Measurements from ENCODE around the gene CRABP2. TPM values are rescaled to one million over a fixed set of nuclear protein-coding genes. Genes with fewer than 3 reads are reported as not detected.

CRABP2 gene
- total and polyA plus RNA-seq, 2 donors (not counting 3 experiments of a cell fraction or from before 2014, with no cell fraction given): 0.32 to 1.0 TPM

DNA sequence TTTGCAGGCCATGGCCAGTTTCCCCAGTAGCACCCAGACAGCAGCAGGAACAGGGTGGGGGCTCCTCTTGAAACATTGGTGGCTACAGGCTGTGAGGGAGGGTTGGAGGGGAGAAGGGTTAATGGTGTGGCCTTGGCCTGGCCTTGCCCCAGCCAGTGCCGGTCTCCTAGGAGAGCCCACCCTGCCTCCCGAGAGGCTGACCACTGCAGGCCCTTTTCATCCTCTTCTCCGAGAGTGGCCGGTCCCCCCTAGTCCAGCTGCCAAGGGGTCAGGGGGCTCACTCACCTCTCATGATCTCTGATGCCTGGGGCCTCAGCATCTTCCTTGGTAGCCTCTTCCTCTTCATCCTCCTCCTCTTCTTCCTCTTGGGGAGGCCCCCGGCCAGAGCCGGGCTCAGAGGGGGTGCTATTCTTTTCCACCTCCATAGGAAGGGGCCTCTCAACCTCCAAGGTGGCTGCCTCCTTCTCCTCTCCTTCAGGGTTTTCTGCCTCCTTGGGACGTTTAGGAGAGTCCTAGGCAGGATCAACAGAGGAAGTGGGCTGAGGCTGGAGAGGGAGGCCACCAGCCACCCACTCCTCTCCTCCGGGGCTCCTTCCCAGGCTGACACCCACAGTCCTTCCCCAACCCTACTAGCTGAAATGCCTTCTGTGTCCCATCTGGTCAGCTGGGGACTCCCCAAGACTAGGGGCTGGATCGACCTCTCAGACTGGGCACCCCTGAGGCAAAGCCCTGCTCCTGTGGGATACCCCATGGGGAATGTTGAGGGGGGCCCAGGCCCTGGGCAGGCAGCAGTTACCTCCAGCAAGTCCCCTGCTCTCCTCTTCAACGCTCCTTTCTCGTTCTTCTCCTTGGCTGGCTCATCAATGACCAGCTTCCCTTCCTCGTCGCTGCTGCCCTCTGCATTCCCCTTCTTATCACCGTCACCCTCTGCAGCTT lies 38.3 kb upstream of the CRABP2 start:
- Histone ChIP-seq H3K27me3 (ENCODE audit: control insufficient read depth in 2 of 2, insufficient read depth in 2 of 2, low read length in 2 of 2) (no peaks in the 10 kb centered on the region), H3K4me1 (ENCODE audit: control insufficient read depth, extremely low read depth, insufficient read depth, low read length) (peaks cover 37% of the 10 kb centered on the region), H3K79me2 (ENCODE audit: control insufficient read depth, insufficient read depth, low read length) (peaks cover 54% of the 10 kb centered on the region), H3K9me3 (replicated peaks; ENCODE audit: control insufficient read depth, insufficient read depth, low read length) (no peaks in the 10 kb centered on the region), H4K20me1 (replicated peaks; ENCODE audit: control insufficient read depth, extremely low read depth, insufficient read depth, low read length) (no peaks in the 10 kb centered on the region), H3K9ac (replicated peaks; ENCODE audit: extremely low read depth, insufficient read depth, low read length) (no peak overlapping the region), H3K4me3 (replicated peaks in 1 of 3; ENCODE audit: insufficient read depth in 1 of 3, low read depth in 1 of 3, low read length in 3 of 3) (no peak overlapping the region), H3K4me2 (ENCODE audit: insufficient read depth, low read length) (no peak overlapping the region), H3K27ac (ENCODE audit: insufficient read depth, low read depth, low read length) (no peak overlapping the region), H2AFZ (ENCODE audit: low read depth, low read length) (no peak overlapping the region), H3K36me3 (ENCODE audit: control insufficient read depth in 2 of 2, extremely low read depth in 1 of 2, insufficient read depth in 2 of 2, low read length in 2 of 2) (peaks cover 11 to 14% of the 10 kb centered on the region in 2 experiments), H3K9me1 (replicated peaks; ENCODE audit: control insufficient read depth, extremely low read depth, insufficient read depth, low read length) (no peaks in the 10 kb centered on the region)
- dilution Hi-C loops (cut with MboI; ENCODE audit: extremely low pct_ligation_motif_present, low sequenced_read_pairs) (no loop called here), intact Hi-C loops (cut with micrococcal nuclease) (loop anchor here (5.0 kb wide), 1 partner anchor 149 kb away; the partner anchor contains the start of gene PEAR1)
- FAIRE-seq (no peak), DNase-seq (ENCODE audit: low read depth, low spot score) (no peak)
- POLR2A ChIA-PET: no interaction called here
- TF ChIP-seq MYC (IDR thresholded peaks at IDR 0.05; ENCODE audit: low read depth, low read length): no peak
- TF ChIP-seq FOS (IDR thresholded peaks at IDR 0.05; ENCODE audit: borderline replicate concordance, insufficient read depth, low read length): no peak
- no peak for TF ChIP-seq JUN (IDR thresholded peaks at IDR 0.05; ENCODE audit: borderline replicate concordance, insufficient read depth, insufficient read length, low read depth)
- no peak for TF ChIP-seq MAX (IDR thresholded peaks at IDR 0.05; ENCODE audit: insufficient read depth, insufficient read length)
- CTCF ChIA-PET: no interaction called here
- BruUV-seq (replicated peaks): no TSS peak

DNA sequence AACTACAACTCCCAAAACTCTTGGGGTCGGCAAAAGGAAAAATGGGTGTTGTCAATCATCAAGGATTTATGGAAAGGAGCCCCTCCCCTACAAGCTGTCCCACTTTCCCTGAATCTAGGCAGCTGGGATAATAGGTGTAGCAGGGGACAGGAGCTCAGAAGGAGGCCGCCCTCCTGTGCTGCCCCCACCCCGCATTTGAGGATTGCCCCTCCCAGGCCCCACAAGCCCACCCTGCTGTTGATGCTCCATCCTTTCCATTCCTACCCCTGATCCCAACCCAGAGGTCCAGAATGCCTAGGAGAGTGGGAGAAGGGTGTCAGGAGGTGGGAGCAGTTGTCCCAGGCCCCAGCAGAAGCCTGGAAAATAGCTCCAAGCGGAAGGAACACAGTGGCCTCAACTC lies 37.4 kb upstream of the CRABP2 start:
- ChIA-PET POLR2A (no interaction called here), CTCF (no interaction called here)
- H3K9me1 ChIP-seq (replicated peaks; ENCODE audit: control insufficient read depth, extremely low read depth, insufficient read depth, low read length): no peaks in the 10 kb centered on the region
- no TSS peak for BruUV-seq (replicated peaks)
- H2AFZ ChIP-seq (ENCODE audit: low read depth, low read length): no peak overlapping the region
- H3K79me2 ChIP-seq (ENCODE audit: control insufficient read depth, insufficient read depth, low read length): peaks cover 46% of the 10 kb centered on the region
- FAIRE-seq: no peak
- peaks cover 29% of the 10 kb centered on the region for H3K4me1 ChIP-seq (ENCODE audit: control insufficient read depth, extremely low read depth, insufficient read depth, low read length)
- no peak overlapping the region for H3K4me2 ChIP-seq (ENCODE audit: insufficient read depth, low read length)
- H4K20me1 ChIP-seq (replicated peaks; ENCODE audit: control insufficient read depth, extremely low read depth, insufficient read depth, low read length): no peaks in the 10 kb centered on the region
- peaks cover 11 to 17% of the 10 kb centered on the region in 2 experiments for H3K36me3 ChIP-seq (ENCODE audit: control insufficient read depth in 2 of 2, extremely low read depth in 1 of 2, insufficient read depth in 2 of 2, low read length in 2 of 2)
- H3K9ac ChIP-seq (replicated peaks; ENCODE audit: extremely low read depth, insufficient read depth, low read length): no peak overlapping the region
- intact Hi-C loops (cut with micrococcal nuclease): loop anchor here (5.0 kb wide), 1 partner anchor 150 kb away; the partner anchor contains the start of gene PEAR1
- H3K9me3 ChIP-seq (replicated peaks; ENCODE audit: control insufficient read depth, insufficient read depth, low read length): no peaks in the 10 kb centered on the region
- TF ChIP-seq POLR2AphosphoS5 (IDR thresholded peaks at IDR 0.05; ENCODE audit: insufficient read depth, low read depth, low read length) (no peak), MYC (IDR thresholded peaks at IDR 0.05; ENCODE audit: low read depth, low read length) (no peak), FOS (IDR thresholded peaks at IDR 0.05; ENCODE audit: borderline replicate concordance, insufficient read depth, low read length) (no peak), GATA2 (IDR thresholded peaks at IDR 0.05; ENCODE audit: insufficient read depth, insufficient read length, low read depth, low read length) (no peak), JUN (IDR thresholded peaks at IDR 0.05; ENCODE audit: borderline replicate concordance, insufficient read depth, insufficient read length, low read depth) (no peak), CTCF (IDR thresholded peaks at IDR 0.05; ENCODE audit: extremely low read depth in 1 of 2, insufficient read depth in 1 of 2, low read depth in 1 of 2, low read length in 2 of 2) (no peak), EZH2 (IDR thresholded peaks at IDR 0.05; ENCODE audit: borderline replicate concordance, low read depth, low read length, severe bottlenecking) (no peak), POLR2A (IDR thresholded peaks at IDR 0.05; ENCODE audit: low read depth, low read length) (no peak)
- H3K4me3 ChIP-seq (replicated peaks in 1 of 3; ENCODE audit: insufficient read depth in 1 of 3, low read depth in 1 of 3, low read length in 3 of 3): no peak overlapping the region
- dilution Hi-C loops (cut with MboI; ENCODE audit: extremely low pct_ligation_motif_present, low sequenced_read_pairs): no loop called here
- no peak for DNase-seq (ENCODE audit: low read depth, low spot score)
- H3K27me3 ChIP-seq (ENCODE audit: control insufficient read depth in 2 of 2, insufficient read depth in 2 of 2, low read length in 2 of 2): no peaks in the 10 kb centered on the region
- no peak overlapping the region for H3K27ac ChIP-seq (ENCODE audit: insufficient read depth, low read depth, low read length)

All from endothelial cell of umbilical vein (primary cell).